Ectodermal cell (in vitro differentiated cells): ENCODE results near the gene SLC25A1.

ENCODE experiments used
- H3K27ac ChIP-seq: 2 replicates; pipeline ENCODE4 v1.7.0; 2013; ENCODE audit warnings: mild to moderate bottlenecking, low read depth, low read length; ENCODE audit not compliant: insufficient read depth, poor library complexity, severe bottlenecking
- H3K27me3 ChIP-seq: 2 replicates; pipeline ENCODE4 v1.7.0; 2013; ENCODE audit warnings: mild to moderate bottlenecking, low read length; ENCODE audit not compliant: insufficient read depth, control insufficient read depth, poor library complexity, severe bottlenecking
- H3K36me3 ChIP-seq: one replicate; pipeline ENCODE4 v1.7.0; 2013; ENCODE audit warnings: low read length; ENCODE audit not compliant: control insufficient read depth, insufficient read depth
- H3K4me1 ChIP-seq: one replicate; pipeline ENCODE4 v1.7.0; 2013; ENCODE audit warnings: low read length; ENCODE audit not compliant: control insufficient read depth, insufficient read depth
- H3K4me3 ChIP-seq: 2 replicates; pipeline ENCODE4 v1.7.0; 2013; ENCODE audit warnings: low read depth, low read length, control low read depth; ENCODE audit not compliant: insufficient read depth
- H3K9me3 ChIP-seq: 2 replicates; pipeline ENCODE4 v1.7.0; 2013; ENCODE audit warnings: mild to moderate bottlenecking, low read length, moderate library complexity; ENCODE audit not compliant: control insufficient read depth
- WGBS, 2 experiments: methylation state at CpG; one replicate each; pipeline ENCODE4 v1.1.7; 2013; ENCODE audit warnings: missing lambda C conversion rate in 2 of 2; 5-methylcytosine and 5-hydroxymethylcytosine counted together

Gene SLC25A1

GRCh38 chr22:19129871-19130270 is 48.7 kb downstream of the SLC25A1 start:
- 85 to 87% methylated on average over 8 of the region's 8 CpGs for WGBS, 2 experiments
- no peaks in the 10 kb centered on the region for H3K36me3 ChIP-seq
- no peaks in the 10 kb centered on the region for H3K9me3 ChIP-seq
- H3K4me3 ChIP-seq, result no peak overlapping the region
- H3K27me3 ChIP-seq, result no peaks in the 10 kb centered on the region
- no peak overlapping the region for H3K27ac ChIP-seq
- no peaks in the 10 kb centered on the region for H3K4me1 ChIP-seq

DNA sequence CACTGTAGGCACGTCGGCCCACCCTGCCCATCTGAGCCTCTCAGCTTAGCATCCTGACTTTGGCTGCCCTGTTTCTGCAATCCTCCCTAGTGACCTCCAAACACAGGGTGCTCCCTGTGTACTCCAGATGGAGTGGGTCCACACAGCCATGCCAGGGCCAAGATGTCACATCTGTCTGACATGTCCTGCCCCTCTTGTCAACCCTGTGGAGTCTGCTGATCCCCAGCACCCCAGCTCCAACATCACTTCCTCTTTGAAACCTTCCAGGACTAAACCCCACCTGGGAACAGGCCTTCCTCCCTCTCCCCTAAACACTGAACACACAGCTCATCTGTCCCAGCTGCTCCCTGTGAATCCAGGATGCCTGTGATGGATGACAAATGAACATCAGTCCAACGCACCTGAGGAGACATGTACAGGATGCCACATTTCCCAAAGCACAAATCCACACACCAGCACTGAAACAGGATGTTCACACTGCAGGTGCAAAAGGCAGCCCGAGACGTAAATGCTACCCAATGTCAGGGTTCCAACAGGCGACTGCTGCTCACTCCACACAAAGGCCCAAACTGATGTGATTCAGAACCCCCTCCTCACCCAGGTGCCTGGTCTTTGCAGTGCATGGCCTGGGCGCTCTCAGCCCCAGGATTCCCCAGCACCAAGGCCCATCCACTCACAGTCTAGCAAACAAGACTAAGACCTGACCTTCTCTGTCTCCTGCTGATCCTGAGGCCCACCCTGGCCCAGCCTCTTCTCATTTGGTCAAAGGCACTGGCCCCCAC is 49.4 kb downstream of the SLC25A1 start:
- WGBS, 2 experiments, result 87 to 94% methylated on average over 7 of the region's 7 CpGs
- H3K4me3 ChIP-seq, result no peak overlapping the region
- no peaks in the 10 kb centered on the region for H3K36me3 ChIP-seq
- H3K27me3 ChIP-seq, result no peaks in the 10 kb centered on the region
- H3K4me1 ChIP-seq, result no peaks in the 10 kb centered on the region
- H3K9me3 ChIP-seq, result no peaks in the 10 kb centered on the region
- H3K27ac ChIP-seq, result no peak overlapping the region

DNA sequence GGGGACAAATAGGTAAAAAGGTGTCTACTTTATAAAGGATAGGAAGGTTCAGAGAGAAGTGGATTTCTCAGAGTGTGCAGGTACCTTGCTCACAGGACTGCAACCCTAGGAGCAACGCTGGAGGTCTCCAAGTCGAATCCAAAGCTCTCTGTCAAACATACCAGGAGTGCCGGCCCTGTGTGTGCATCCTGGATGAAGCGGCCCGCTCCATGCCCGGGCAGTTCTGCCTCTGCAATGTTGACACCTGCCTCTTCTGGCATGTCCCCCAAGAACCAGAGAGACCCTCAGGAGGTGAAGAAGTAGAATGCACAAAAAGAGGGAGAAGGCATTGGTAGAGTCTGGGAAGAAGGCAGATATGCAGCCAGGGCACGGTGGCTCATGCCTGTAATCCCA is 50.5 kb downstream of the SLC25A1 start:
- no peaks in the 10 kb centered on the region for H3K4me1 ChIP-seq
- no peaks in the 10 kb centered on the region for H3K36me3 ChIP-seq
- H3K4me3 ChIP-seq, result no peak overlapping the region
- H3K9me3 ChIP-seq, result no peaks in the 10 kb centered on the region
- H3K27me3 ChIP-seq, result no peaks in the 10 kb centered on the region
- 86 to 89% methylated on average over 7 of the region's 7 CpGs for WGBS, 2 experiments
- H3K27ac ChIP-seq, result no peak overlapping the region

DNA sequence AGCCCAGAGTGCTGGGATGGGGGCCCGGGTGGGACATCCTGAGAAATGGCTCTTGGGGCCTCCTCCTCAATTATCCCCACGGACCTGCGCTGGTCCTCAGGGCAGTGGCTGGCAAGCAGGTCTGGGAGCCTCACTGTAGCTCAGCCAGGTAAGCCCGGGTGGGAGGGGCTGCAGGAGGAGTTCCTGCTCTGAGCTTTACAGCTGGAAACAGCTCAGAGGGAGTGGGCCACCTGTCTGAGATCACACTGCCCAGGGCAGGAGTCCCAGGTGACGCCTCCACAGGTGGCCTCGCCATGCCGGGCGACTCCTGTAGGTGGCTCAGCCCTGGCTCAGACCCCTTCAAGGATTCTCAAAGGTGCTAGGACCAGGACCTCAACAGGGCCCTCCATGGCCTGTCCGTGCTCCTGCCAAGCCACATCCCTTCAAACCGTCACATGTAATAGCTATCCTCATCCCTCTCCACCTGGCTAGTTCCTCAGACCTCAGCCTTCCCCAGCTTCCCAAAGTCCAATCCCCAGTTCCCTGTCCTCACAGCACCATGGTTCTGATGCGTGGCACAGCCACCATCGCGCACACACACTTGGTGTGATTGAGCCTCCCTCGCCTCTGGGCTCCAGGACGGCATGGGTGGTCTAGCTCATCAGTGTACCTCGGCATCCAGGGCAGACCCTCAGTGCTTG is 51.1 kb downstream of the SLC25A1 start:
- H3K27me3 ChIP-seq, result no peaks in the 10 kb centered on the region
- no peaks in the 10 kb centered on the region for H3K4me1 ChIP-seq
- H3K36me3 ChIP-seq, result no peaks in the 10 kb centered on the region
- H3K4me3 ChIP-seq, result no peak overlapping the region
- WGBS, 2 experiments, result 91 to 93% methylated on average over 16 of the region's 16 CpGs
- H3K27ac ChIP-seq, result no peak overlapping the region
- H3K9me3 ChIP-seq, result no peaks in the 10 kb centered on the region

- no peaks in the 10 kb centered on the region for H3K36me3 ChIP-seq
- 92% methylated on average over 19 of the region's 19 CpGs for WGBS, 2 experiments
- no peak overlapping the region for H3K4me3 ChIP-seq
- no peaks in the 10 kb centered on the region for H3K4me1 ChIP-seq
- no peak overlapping the region for H3K27ac ChIP-seq
- H3K27me3 ChIP-seq, result no peaks in the 10 kb centered on the region
- H3K9me3 ChIP-seq, result no peaks in the 10 kb centered on the region
These were observed 51.9 kb downstream of the SLC25A1 start for GRCh38 chr22:19126309-19127273.
